ENCODE data around the gene HIVEP3.

Gene HIVEP3

DNA sequence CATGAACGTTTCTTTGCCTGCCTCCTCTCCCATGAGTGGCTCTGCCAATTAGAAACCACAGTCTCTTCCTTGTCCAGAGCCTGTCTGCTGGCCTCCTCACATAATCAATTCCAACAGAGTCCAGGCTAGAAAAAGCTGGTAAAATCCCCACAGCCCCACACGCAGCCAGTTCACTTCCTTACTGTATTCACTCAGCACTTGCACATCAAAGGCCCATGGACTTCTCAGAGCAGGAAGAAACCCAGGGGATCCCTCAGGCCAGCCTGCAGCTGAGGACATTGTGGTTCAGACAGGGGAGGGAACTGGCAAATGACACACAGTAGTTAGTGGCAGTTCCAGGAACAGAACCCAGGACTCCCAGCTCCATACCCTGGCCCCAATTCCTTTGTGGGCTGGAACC, 262.7 kb downstream of the HIVEP3 start:
- Mint-ChIP-seq H3K9me3 (no peaks in the 10 kb centered on the region), H3K4me1 (ENCODE audit: low read depth) (peaks cover 75% of the 10 kb centered on the region), H3K27ac (peak overlapping the region; percentile 69), H3K4me3 (peak overlapping the region; percentile 36), H3K27me3 (ENCODE audit: low read depth) (no peaks in the 10 kb centered on the region), H3K36me3 (ENCODE audit: low read depth) (peaks cover 12% of the 10 kb centered on the region)
- no peak for DNase-seq (ENCODE audit: low spot score)

- peaks cover 12% of the 10 kb centered on the region for H3K36me3 Mint-ChIP-seq (ENCODE audit: low read depth)
- DNase-seq (ENCODE audit: low spot score), result no peak
- H3K4me3 Mint-ChIP-seq, result no peak overlapping the region
Observed at GRCh38 chr1:41655632-41656031, 263.1 kb downstream of the HIVEP3 start.

DNA sequence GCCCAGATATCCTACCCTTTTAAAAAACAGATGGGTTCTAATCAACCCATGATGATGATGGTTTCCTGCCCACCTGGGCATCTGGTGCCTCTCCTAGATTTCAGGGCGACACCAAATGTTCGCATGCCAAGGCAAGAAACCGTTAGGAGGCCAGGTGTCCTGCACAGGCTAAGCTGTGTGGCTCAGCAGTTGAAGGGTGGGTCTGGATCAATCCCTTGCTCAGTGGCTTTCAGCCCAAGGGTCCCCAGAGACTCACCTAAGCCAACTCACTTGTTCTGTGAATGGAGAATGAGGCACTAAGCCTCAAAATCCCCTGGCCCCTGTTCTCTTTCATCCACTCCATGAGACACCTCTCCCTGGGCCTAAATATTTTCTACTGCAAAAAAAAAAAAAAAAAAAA, 265.1 kb downstream of the HIVEP3 start:
- no peaks in the 10 kb centered on the region for H3K9me3 Mint-ChIP-seq
- H3K4me3 Mint-ChIP-seq, result no peak overlapping the region
- H3K27ac Mint-ChIP-seq, result no peak overlapping the region
- no peaks in the 10 kb centered on the region for H3K27me3 Mint-ChIP-seq (ENCODE audit: low read depth)
- H3K36me3 Mint-ChIP-seq (ENCODE audit: low read depth), result peaks cover 13% of the 10 kb centered on the region
- peaks cover 69% of the 10 kb centered on the region for H3K4me1 Mint-ChIP-seq (ENCODE audit: low read depth)
- DNase-seq (ENCODE audit: low spot score), result no peak

More at GRCh38 chr1:41655632-41656031, 263.1 kb downstream of the HIVEP3 start:
- peak overlapping the region; percentile 47 for H3K27ac Mint-ChIP-seq
- H3K4me1 Mint-ChIP-seq (ENCODE audit: low read depth), result peaks cover 75% of the 10 kb centered on the region
- H3K27me3 Mint-ChIP-seq (ENCODE audit: low read depth), result no peaks in the 10 kb centered on the region
- H3K9me3 Mint-ChIP-seq, result no peaks in the 10 kb centered on the region

DNA sequence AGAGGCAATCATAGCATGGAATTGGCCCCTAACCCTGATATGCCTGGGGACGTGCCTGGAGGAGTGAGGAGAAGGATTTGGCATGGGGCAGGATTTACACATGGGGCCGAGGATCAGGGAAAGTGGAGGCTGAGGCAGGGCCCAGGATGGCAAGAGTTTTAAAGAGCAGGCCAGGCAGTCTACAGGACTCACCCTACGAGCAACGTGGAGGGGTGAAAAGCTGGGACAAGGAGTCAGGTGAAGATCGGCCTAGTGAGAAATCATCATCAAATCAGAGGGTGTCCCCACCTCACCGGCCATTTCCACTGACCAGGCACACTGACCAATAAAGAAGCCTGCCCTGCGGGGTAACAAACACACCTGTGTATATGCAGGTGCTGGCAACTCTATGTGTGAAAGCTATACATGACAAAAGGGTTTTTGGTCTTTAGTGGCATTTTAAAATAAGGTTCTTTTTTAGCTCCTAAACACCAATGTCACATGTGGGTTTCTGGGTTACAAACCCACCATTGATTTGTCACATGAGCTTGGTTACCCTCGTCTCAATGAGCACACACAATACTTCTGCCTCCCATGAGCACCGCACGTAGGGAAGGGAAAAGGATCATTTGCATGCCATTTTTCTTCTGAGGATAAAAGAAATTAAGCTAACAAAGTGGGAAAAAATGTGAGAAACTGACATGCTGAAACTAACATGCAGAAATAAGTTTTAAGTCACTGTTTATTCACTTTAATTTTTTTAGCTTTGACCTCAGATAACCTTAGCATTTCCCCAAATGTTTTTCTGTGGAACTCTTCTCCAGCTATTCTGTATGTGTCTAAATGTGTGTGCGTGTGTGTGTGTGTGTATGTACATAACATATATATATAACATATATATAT, 266.1 kb downstream of the HIVEP3 start:
- H3K4me3 Mint-ChIP-seq, result no peak overlapping the region
- peaks cover 63% of the 10 kb centered on the region for H3K4me1 Mint-ChIP-seq (ENCODE audit: low read depth)
- H3K27me3 Mint-ChIP-seq (ENCODE audit: low read depth), result no peaks in the 10 kb centered on the region
- no peaks in the 10 kb centered on the region for H3K9me3 Mint-ChIP-seq
- H3K27ac Mint-ChIP-seq, result peak overlapping the region; percentile 49
- H3K36me3 Mint-ChIP-seq (ENCODE audit: low read depth), result peaks cover 15% of the 10 kb centered on the region
- DNase-seq (ENCODE audit: low spot score), result no peak

DNA sequence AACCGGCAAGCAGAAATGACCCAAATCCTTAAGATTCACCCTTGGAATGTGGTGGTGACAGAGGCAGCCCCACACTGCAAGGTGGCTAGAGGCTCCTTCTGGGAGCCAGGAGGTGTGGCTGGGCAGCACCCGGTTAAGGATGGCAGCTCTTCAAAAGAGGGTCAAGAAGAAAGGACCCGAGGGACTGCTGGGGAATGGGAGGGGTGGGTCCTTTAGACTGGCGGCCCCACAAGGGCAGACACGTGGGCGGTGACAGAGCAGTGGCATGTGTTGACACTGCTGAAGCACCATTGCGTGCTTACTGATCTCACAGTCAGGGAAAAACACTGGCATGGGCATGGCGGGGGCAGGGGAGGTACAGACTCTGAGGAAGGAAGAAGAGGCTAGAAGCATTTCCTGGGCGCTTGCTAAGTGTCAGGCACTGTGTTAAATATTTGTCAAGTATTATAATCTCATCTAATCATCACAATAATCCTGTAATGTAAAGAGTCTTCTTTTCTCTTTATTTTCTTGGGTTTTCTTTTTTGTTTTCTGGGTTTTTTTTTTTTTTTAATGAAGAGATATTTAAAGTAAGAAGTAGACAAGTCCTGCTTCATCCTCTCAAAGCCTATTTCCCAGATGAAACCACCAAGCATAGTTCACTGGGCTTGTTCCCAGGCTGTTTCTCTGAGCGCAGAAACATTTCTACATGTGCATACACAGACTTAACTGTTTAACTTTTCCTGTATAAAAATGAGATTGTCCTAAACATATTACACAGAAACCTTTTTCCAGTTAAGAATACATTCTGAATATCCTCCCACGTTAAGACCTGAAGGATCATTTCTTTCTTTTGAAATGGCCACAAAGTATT, 268.5 kb downstream of the HIVEP3 start:
- Mint-ChIP-seq H3K4me3 (peak overlapping the region; percentile 62), H3K4me1 (ENCODE audit: low read depth) (peaks cover 48% of the 10 kb centered on the region), H3K27me3 (ENCODE audit: low read depth) (no peaks in the 10 kb centered on the region), H3K36me3 (ENCODE audit: low read depth) (peaks cover 11% of the 10 kb centered on the region), H3K9me3 (no peaks in the 10 kb centered on the region), H3K27ac (peak overlapping the region; percentile 85)
- DNase-seq (ENCODE audit: low spot score), result no peak

- DNase-seq (ENCODE audit: low spot score), result no peak
- Mint-ChIP-seq H3K4me3 (peak overlapping the region; percentile 24), H3K9me3 (no peaks in the 10 kb centered on the region), H3K4me1 (ENCODE audit: low read depth) (peaks cover 44% of the 10 kb centered on the region), H3K27me3 (ENCODE audit: low read depth) (no peaks in the 10 kb centered on the region), H3K27ac (peak overlapping the region; percentile 78), H3K36me3 (ENCODE audit: low read depth) (peaks cover 11% of the 10 kb centered on the region)
Observed at GRCh38 chr1:41649396-41650027, 269.2 kb downstream of the HIVEP3 start.

- H3K36me3 Mint-ChIP-seq (ENCODE audit: low read depth), result peaks cover 11% of the 10 kb centered on the region
- H3K27ac Mint-ChIP-seq, result no peak overlapping the region
- no peaks in the 10 kb centered on the region for H3K9me3 Mint-ChIP-seq
- peaks cover 41% of the 10 kb centered on the region for H3K4me1 Mint-ChIP-seq (ENCODE audit: low read depth)
- no peak overlapping the region for H3K4me3 Mint-ChIP-seq
- H3K27me3 Mint-ChIP-seq (ENCODE audit: low read depth), result no peaks in the 10 kb centered on the region
- DNase-seq (ENCODE audit: low spot score), result no peak
Observed at GRCh38 chr1:41648844-41649243, 269.9 kb downstream of the HIVEP3 start.

- Mint-ChIP-seq H3K9me3 (no peaks in the 10 kb centered on the region), H3K4me1 (ENCODE audit: low read depth) (peaks cover 36% of the 10 kb centered on the region), H3K27me3 (ENCODE audit: low read depth) (no peaks in the 10 kb centered on the region), H3K36me3 (ENCODE audit: low read depth) (peaks cover 11% of the 10 kb centered on the region), H3K4me3 (no peak overlapping the region), H3K27ac (no peak overlapping the region)
- no peak for DNase-seq (ENCODE audit: low spot score)
Observed at GRCh38 chr1:41648230-41648629, 270.5 kb downstream of the HIVEP3 start.

DNA sequence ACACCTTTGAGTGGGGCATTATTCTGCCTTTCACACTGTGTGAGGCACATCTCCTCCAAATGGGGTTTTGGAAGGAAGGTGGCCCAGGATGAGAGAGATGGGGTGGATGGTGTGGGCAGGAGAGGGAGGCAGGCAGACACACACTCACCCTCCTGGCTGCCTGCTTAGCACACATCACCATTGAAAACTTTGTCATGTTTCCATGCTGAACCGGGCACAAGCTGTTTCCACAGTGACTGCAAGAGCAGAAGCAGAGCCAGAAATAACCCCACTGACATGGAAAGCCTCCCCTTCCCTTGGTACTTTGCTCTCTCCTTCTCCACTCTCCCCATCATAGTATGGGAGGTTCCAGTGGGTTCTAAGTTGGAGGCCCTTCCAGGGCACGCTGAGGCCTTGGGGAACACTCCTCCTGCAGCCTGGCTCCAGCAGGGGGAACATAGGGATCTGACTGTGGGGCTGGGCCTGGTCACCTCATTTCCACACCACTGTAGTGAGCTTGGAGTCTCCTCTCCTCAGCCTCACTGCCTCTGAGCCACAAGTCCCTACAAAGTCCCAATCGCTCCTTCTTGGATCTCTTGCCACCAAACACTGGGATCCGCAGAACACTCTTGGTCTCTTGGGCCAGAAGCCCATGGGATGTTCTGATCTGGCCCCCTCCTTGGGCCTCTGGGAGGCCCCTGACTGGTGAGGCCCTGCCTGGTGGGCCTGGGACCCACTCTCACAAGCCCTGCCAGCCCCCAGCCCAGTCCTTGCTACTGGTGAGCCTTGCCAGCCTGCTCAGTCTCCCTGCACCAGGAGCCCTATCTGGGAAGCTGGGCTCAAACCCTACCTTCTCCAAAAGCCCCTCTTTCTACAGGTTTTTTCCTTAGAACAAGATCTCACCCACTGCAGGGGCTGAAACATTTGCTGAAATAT, 271.2 kb downstream of the HIVEP3 start:
- Mint-ChIP-seq H3K4me1 (ENCODE audit: low read depth) (peaks cover 34% of the 10 kb centered on the region), H3K9me3 (no peaks in the 10 kb centered on the region), H3K4me3 (no peak overlapping the region), H3K27ac (peak overlapping the region; percentile 46), H3K27me3 (ENCODE audit: low read depth) (no peaks in the 10 kb centered on the region), H3K36me3 (ENCODE audit: low read depth) (peaks cover 11% of the 10 kb centered on the region)
- DNase-seq (ENCODE audit: low spot score), result no peak

GRCh38 chr1:41646186-41646585, 272.5 kb downstream of the HIVEP3 start:
- peaks cover 30% of the 10 kb centered on the region for H3K4me1 Mint-ChIP-seq (ENCODE audit: low read depth)
- no peak overlapping the region for H3K4me3 Mint-ChIP-seq
- H3K36me3 Mint-ChIP-seq (ENCODE audit: low read depth), result peaks cover 11% of the 10 kb centered on the region
- no peaks in the 10 kb centered on the region for H3K9me3 Mint-ChIP-seq
- no peak for DNase-seq (ENCODE audit: low spot score)
- H3K27ac Mint-ChIP-seq, result peak overlapping the region; percentile 65
- no peaks in the 10 kb centered on the region for H3K27me3 Mint-ChIP-seq (ENCODE audit: low read depth)

DNA sequence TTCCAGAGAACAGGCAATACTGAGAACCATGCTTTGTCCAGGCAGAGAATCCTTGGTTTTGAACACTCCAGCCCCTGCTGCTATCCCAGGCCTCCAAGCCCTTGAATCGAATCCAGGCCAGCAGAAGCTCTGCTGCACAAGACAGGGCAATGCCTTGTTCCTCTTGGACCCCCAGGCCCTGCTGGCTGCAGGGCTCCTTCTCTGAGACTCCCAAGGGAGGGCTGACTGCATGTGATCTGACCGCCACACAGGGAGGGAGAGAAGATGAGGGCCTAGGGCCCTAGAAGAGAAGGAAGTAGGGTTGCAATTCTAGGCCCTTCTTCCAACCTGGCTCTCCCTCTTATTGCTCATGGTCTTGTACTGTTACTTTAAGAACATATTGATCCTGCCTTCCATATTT, 273.7 kb downstream of the HIVEP3 start:
- peak overlapping the region; percentile 47 for H3K27ac Mint-ChIP-seq
- no peak for DNase-seq (ENCODE audit: low spot score)
- no peaks in the 10 kb centered on the region for H3K27me3 Mint-ChIP-seq (ENCODE audit: low read depth)
- H3K4me1 Mint-ChIP-seq (ENCODE audit: low read depth), result peaks cover 21% of the 10 kb centered on the region
- no peaks in the 10 kb centered on the region for H3K9me3 Mint-ChIP-seq
- no peak overlapping the region for H3K4me3 Mint-ChIP-seq
- H3K36me3 Mint-ChIP-seq (ENCODE audit: low read depth), result peaks cover 9% of the 10 kb centered on the region

DNA sequence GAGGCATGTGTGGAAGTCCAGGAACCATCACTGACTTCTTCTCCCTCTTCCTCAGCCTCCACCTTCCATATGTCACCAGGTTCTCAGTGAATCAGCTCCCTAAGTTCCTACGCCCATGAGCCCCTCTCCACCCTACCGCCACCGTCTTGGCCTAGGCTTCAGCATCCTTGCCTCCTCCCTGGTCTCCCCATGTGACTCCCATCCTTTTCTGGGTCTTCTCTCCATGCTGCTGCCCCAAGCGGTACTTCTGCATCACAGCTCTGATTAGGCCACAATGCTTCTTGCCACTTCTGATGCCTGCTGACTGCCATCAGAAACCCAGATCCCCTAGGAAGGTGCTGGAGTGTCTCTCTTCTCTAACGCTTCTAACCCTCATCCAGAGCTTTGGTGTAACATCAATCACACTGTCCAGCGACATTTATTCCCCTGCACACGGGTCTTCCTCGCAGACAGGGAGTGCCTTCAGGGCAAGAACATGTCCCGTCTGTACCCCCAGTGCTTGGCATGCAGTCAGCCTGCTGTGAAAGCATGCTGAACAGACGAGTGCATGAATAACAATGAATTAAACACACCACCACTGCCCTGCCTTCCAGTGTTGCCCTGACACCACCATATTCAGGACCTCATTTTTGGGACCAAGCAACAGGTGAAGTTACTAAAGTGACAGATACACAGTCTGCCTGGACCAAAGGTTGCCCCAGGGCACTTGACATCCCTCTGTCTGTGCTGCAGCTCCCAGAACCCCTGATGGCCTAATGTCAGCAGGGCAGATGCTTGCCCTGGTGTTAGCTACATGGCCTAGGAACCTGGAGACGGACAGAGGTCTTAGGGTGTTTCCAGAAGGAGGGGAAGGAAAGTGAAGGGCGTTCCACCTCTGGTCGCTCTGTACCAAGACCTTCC, 275.6 kb downstream of the HIVEP3 start:
- DNase-seq (ENCODE audit: low spot score), result no peak
- Mint-ChIP-seq H3K27me3 (ENCODE audit: low read depth) (no peaks in the 10 kb centered on the region), H3K9me3 (no peaks in the 10 kb centered on the region), H3K36me3 (ENCODE audit: low read depth) (peaks cover 3% of the 10 kb centered on the region), H3K4me3 (no peak overlapping the region), H3K27ac (no peak overlapping the region), H3K4me1 (ENCODE audit: low read depth) (peaks cover 27% of the 10 kb centered on the region)

Data from T-helper 2 cell treated with Interferon-gamma antibody and Interleukin-4, amounts not matched to agents 5 μg/mL and 100 μg/mL, for 36 hours (primary cell).